Testis (tissue), 3 donors: ENCODE results near the gene KRTAP22-1. TPM values are rescaled to one million over a fixed set of nuclear protein-coding genes. Genes with fewer than 3 reads are reported as not detected.

ENCODE experiments used
- polyA plus RNA-seq: library from polyadenylated mRNA; stranded (reverse); fragments of 350-450 nt; fragmentation: Illumina TruSeq; extraction: RNeasy Lipid Tissue Mini Kit (QIAGEN cat#74804); gene quantifications from one replicate; pipeline ENCODE4 v1.2.3, GENCODE V29; 2014; ENCODE audit warnings: low read depth, low replicate concordance; ENCODE audit not compliant: insufficient read depth
- small RNA-seq, 2 donors: library from RNA; depleted of rRNA; stranded (forward); fragments of <200 nt; gene quantifications; one replicate each; pipeline ENCODE3, GENCODE V24; 2016
- total RNA-seq, 2 donors: library from RNA; depleted of rRNA; stranded (reverse); fragments of >200 nt; gene quantifications; one replicate each; pipeline ENCODE4 v1.2.3, GENCODE V29; 2016

Gene KRTAP22-1
- total and polyA plus RNA-seq, 3 donors from 2014 or later = not detected

Small RNA genes within 50 kb of the gene (small RNA-seq; reads per million reads assigned to genes)
- 0 reads per million in 2 donors for gene KRTAP20-1
- gene KRTAP20-3 = 0 reads per million in 2 donors
- gene KRTAP20-4 = 0 reads per million in 2 donors
- 0 reads per million in 2 donors for gene KRTAP22-1
- 0 reads per million in 2 donors for gene KRTAP22-2

Other genes starting within 250 kb of the KRTAP22-1 start
- gene KRTAP13-2, start 228.8 kb upstream of the KRTAP22-1 start, total RNA-seq = not detected
- gene KRTAP13-2, start 228.8 kb upstream of the KRTAP22-1 start, polyA plus RNA-seq = not detected
- gene KRTAP13-1, start 205.1 kb upstream of the KRTAP22-1 start, total RNA-seq = not detected
- gene KRTAP13-1, start 205.1 kb upstream of the KRTAP22-1 start, polyA plus RNA-seq = not detected
- gene KRTAP13-3, start 175.2 kb upstream of the KRTAP22-1 start, total RNA-seq = not detected
- gene KRTAP13-3, start 175.2 kb upstream of the KRTAP22-1 start, polyA plus RNA-seq = not detected
- not detected for gene KRTAP13-4, start 170.9 kb upstream of the KRTAP22-1 start, total RNA-seq
- gene KRTAP13-4, start 170.9 kb upstream of the KRTAP22-1 start, polyA plus RNA-seq = not detected
- gene KRTAP15-1, start 160.8 kb upstream of the KRTAP22-1 start, total RNA-seq = not detected
- not detected for gene KRTAP15-1, start 160.8 kb upstream of the KRTAP22-1 start, polyA plus RNA-seq
- not detected for gene KRTAP19-1, start 120.7 kb upstream of the KRTAP22-1 start, total RNA-seq
- not detected for gene KRTAP19-1, start 120.7 kb upstream of the KRTAP22-1 start, polyA plus RNA-seq
- not detected for gene KRTAP19-2, start 113.7 kb upstream of the KRTAP22-1 start, total RNA-seq
- not detected for gene KRTAP19-2, start 113.7 kb upstream of the KRTAP22-1 start, polyA plus RNA-seq
- gene KRTAP19-3, start 109.1 kb upstream of the KRTAP22-1 start, total RNA-seq = not detected
- not detected for gene KRTAP19-3, start 109.1 kb upstream of the KRTAP22-1 start, polyA plus RNA-seq
- gene KRTAP19-4, start 103.9 kb upstream of the KRTAP22-1 start, total RNA-seq = not detected
- not detected for gene KRTAP19-4, start 103.9 kb upstream of the KRTAP22-1 start, polyA plus RNA-seq
- not detected for gene KRTAP19-5, start 98.9 kb upstream of the KRTAP22-1 start, total RNA-seq
- gene KRTAP19-5, start 98.9 kb upstream of the KRTAP22-1 start, polyA plus RNA-seq = not detected
- not detected for gene KRTAP19-6, start 59.2 kb upstream of the KRTAP22-1 start, total RNA-seq
- not detected for gene KRTAP19-6, start 59.2 kb upstream of the KRTAP22-1 start, polyA plus RNA-seq
- not detected for gene KRTAP19-7, start 39.8 kb upstream of the KRTAP22-1 start, total RNA-seq
- gene KRTAP19-7, start 39.8 kb upstream of the KRTAP22-1 start, polyA plus RNA-seq = not detected
- gene KRTAP22-2, start 10.7 kb upstream of the KRTAP22-1 start, total RNA-seq = not detected
- not detected for gene KRTAP22-2, start 10.7 kb upstream of the KRTAP22-1 start, polyA plus RNA-seq
- 1 to 10 TPM in 1 of 2 donors, under 1 TPM in 1; 0.99 to 1.3 TPM for gene KRTAP6-3, start 8.6 kb upstream of the KRTAP22-1 start, total RNA-seq
- gene KRTAP6-3, start 8.6 kb upstream of the KRTAP22-1 start, polyA plus RNA-seq = not detected
- gene KRTAP6-2, start 2.2 kb upstream of the KRTAP22-1 start, total RNA-seq = not detected
- gene KRTAP6-2, start 2.2 kb upstream of the KRTAP22-1 start, polyA plus RNA-seq = not detected
- gene KRTAP6-1, start 12.8 kb downstream of the KRTAP22-1 start, total RNA-seq = not detected
- gene KRTAP6-1, start 12.8 kb downstream of the KRTAP22-1 start, polyA plus RNA-seq = not detected
- not detected for gene KRTAP20-1, start 15.3 kb downstream of the KRTAP22-1 start, total RNA-seq
- not detected for gene KRTAP20-1, start 15.3 kb downstream of the KRTAP22-1 start, polyA plus RNA-seq
- gene KRTAP20-4, start 19.5 kb downstream of the KRTAP22-1 start, total RNA-seq = not detected
- gene KRTAP20-4, start 19.5 kb downstream of the KRTAP22-1 start, polyA plus RNA-seq = not detected
- not detected for gene KRTAP20-2, start 34.1 kb downstream of the KRTAP22-1 start, total RNA-seq
- gene KRTAP20-2, start 34.1 kb downstream of the KRTAP22-1 start, polyA plus RNA-seq = not detected
- gene KRTAP20-3, start 41.8 kb downstream of the KRTAP22-1 start, total RNA-seq = not detected
- not detected for gene KRTAP20-3, start 41.8 kb downstream of the KRTAP22-1 start, polyA plus RNA-seq
- not detected for gene KRTAP21-3, start 117.7 kb downstream of the KRTAP22-1 start, total RNA-seq
- not detected for gene KRTAP21-3, start 117.7 kb downstream of the KRTAP22-1 start, polyA plus RNA-seq
- 1 to 10 TPM in 1 of 2 donors, not detected in 1; 1.4 TPM for gene KRTAP21-2, start 146.2 kb downstream of the KRTAP22-1 start, total RNA-seq
- gene KRTAP21-2, start 146.2 kb downstream of the KRTAP22-1 start, polyA plus RNA-seq = 2.5 TPM
- gene KRTAP21-1, start 154.3 kb downstream of the KRTAP22-1 start, total RNA-seq = not detected
- not detected for gene KRTAP21-1, start 154.3 kb downstream of the KRTAP22-1 start, polyA plus RNA-seq
- not detected for gene KRTAP8-1, start 212.2 kb downstream of the KRTAP22-1 start, total RNA-seq
- gene KRTAP8-1, start 212.2 kb downstream of the KRTAP22-1 start, polyA plus RNA-seq = not detected
- gene KRTAP7-1, start 228.7 kb downstream of the KRTAP22-1 start, total RNA-seq = 1 to 10 TPM in 1 of 2 donors, under 1 TPM in 1; 0.81 to 1.5 TPM
- not detected for gene KRTAP7-1, start 228.7 kb downstream of the KRTAP22-1 start, polyA plus RNA-seq